Peyer's patch (tissue), 4 donors: ENCODE measurements around the gene IGSF9.

Experiments
- CTCF ChIP-seq, 6 experiments: fragments of 450-650 bp in 4 of 6; fragments of 200-600 bp in 2 of 6; sonication (generic) in 1 of 6; IDR thresholded peaks; one replicate each; pipeline ENCODE4 v1.5.1; 2017 to 2019; ENCODE audit warnings: antibody characterized with exemption in 6 of 6, mild to moderate bottlenecking in 3 of 6, moderate library complexity in 1 of 6
- POLR2A ChIP-seq, 2 donors: fragments of 450-650 bp; IDR thresholded peaks; one replicate each; pipeline ENCODE4 v1.5.1; 2017; ENCODE audit warnings: antibody characterized with exemption in 2 of 2, mild to moderate bottlenecking in 2 of 2, moderate library complexity in 2 of 2

- TF ChIP-seq POLR2A (IDR thresholded peaks at IDR 0.05) (no peak), CTCF (IDR thresholded peaks at IDR 0.05) (no peak)
Measured at GRCh38 chr1:159896546-159896930, 48.9 kb downstream of the IGSF9 start.
